Hepatocyte (in vitro differentiated cells): ENCODE results near the gene KIAA1217.

Source experiments
- CTCF ChIP-seq: fragments of 200-600 bp; sonication (generic); IDR thresholded peaks from 2 replicates; pipeline ENCODE4 v1.5.1; 2016; ENCODE audit warnings: antibody characterized with exemption, mild to moderate bottlenecking; ENCODE audit not compliant: poor library complexity
- EZH2phosphoT487 ChIP-seq: fragments of 200-600 bp; sonication (generic); IDR thresholded peaks from one replicate; pipeline ENCODE4 v1.6.1; 2018; ENCODE audit warnings: antibody characterized with exemption, mild to moderate bottlenecking, low read depth, moderate library complexity; ENCODE audit not compliant: unreplicated experiment, severe bottlenecking

GRCh38 chr10:24579448-24579847, 370.5 kb downstream of the KIAA1217 start:
- TF ChIP-seq EZH2phosphoT487 = no peak
- no peak for TF ChIP-seq CTCF
